Activated CD4-positive, alpha-beta T cell treated with anti-CD3 and anti-CD28 coated beads, Interleukin-2, amount 50 U/mL, for 24 hours (primary cell): ENCODE measurements around the gene ZKSCAN3.
"Not testable (repeated sequence)": the region's sequence is repeated elsewhere in the genome, so short reads cannot be mapped to it uniquely, and the experiment has no call there.

Source experiments
- DNase-seq, 2 donors: peaks; one replicate each; pipeline ENCODE4 v3.0.0-alpha.2; 2020; ENCODE audit warnings: low read depth in 1 of 2, low spot score in 1 of 2

ZKSCAN3 gene

GRCh38 chr6:28340310-28341095 lies 9.2 kb upstream of the ZKSCAN3 start:
- DNase-seq: no peak

GRCh38 chr6:28343898-28344677 lies 5.7 kb upstream of the ZKSCAN3 start:
- DNase-seq: no peak

GRCh38 chr6:28345201-28345600 lies 4.5 kb upstream of the ZKSCAN3 start:
- no peak for DNase-seq

- no peak for DNase-seq
Observed at GRCh38 chr6:28347119-28347518, 2.6 kb upstream of the ZKSCAN3 start.

- no peak for DNase-seq
Observed at GRCh38 chr6:28349344-28349891, 329 bp upstream of the ZKSCAN3 start.

GRCh38 chr6:28351087-28351486 lies 1.3 kb downstream of the ZKSCAN3 start:
- no peak for DNase-seq

GRCh38 chr6:28351493-28351925 lies 1.8 kb downstream of the ZKSCAN3 start:
- no peak for DNase-seq

GRCh38 chr6:28353356-28353755 lies 3.6 kb downstream of the ZKSCAN3 start:
- DNase-seq: no peak

- no peak for DNase-seq
Observed at GRCh38 chr6:28353981-28354676, 4.4 kb downstream of the ZKSCAN3 start.

GRCh38 chr6:28354688-28355554 lies 5.2 kb downstream of the ZKSCAN3 start:
- no peak for DNase-seq

- peak; percentile 16 to 65 for DNase-seq
Observed at GRCh38 chr6:28355743-28356665, 6.3 kb downstream of the ZKSCAN3 start.

GRCh38 chr6:28356666-28357020 lies 6.9 kb downstream of the ZKSCAN3 start:
- DNase-seq: no peak

GRCh38 chr6:28357036-28357435 lies 7.3 kb downstream of the ZKSCAN3 start:
- DNase-seq: no peak

GRCh38 chr6:28359562-28359961 lies 9.8 kb downstream of the ZKSCAN3 start:
- DNase-seq: not testable (repeated sequence)

GRCh38 chr6:28360961-28361360 lies 11.2 kb downstream of the ZKSCAN3 start:
- DNase-seq: no peak

GRCh38 chr6:28365590-28365989 lies 15.8 kb downstream of the ZKSCAN3 start:
- DNase-seq: not testable (repeated sequence)

- no peak for DNase-seq
Observed at GRCh38 chr6:28368522-28368921, 18.8 kb downstream of the ZKSCAN3 start.

- no peak for DNase-seq
Observed at GRCh38 chr6:28369463-28369862, 19.7 kb downstream of the ZKSCAN3 start.

GRCh38 chr6:28370440-28370839 lies 20.7 kb downstream of the ZKSCAN3 start:
- no peak for DNase-seq

- DNase-seq: no peak
Observed at GRCh38 chr6:28371280-28371679, 21.5 kb downstream of the ZKSCAN3 start.
